ENCODE results near the gene OSTN. TPM values are rescaled to one million over a fixed set of nuclear protein-coding genes. Genes with fewer than 3 reads are reported as not detected.
A peak's percentile ranks its signal among the peaks of the same experiment; 100 is the strongest.
"Not testable (repeated sequence)": the region's sequence is repeated elsewhere in the genome, so short reads cannot be mapped to it uniquely, and the experiment has no call there.

Gene OSTN
- polyA plus RNA-seq (2014; cell fraction: cytosol; rRNA removed): not detected in 2 replicates
- not detected in 2 replicates for polyA plus RNA-seq (2014; cell fraction: nucleus; rRNA removed)

- no peak for DNase-seq (ENCODE audit: low spot score)
Measured at GRCh38 chr3:191198932-191199331, at the start of gene OSTN. Gene OSTN, plus strand, starts transcription at chr3:191199241. Its CDS starts 13,292 bp downstream, at chr3:191212533.

DNA sequence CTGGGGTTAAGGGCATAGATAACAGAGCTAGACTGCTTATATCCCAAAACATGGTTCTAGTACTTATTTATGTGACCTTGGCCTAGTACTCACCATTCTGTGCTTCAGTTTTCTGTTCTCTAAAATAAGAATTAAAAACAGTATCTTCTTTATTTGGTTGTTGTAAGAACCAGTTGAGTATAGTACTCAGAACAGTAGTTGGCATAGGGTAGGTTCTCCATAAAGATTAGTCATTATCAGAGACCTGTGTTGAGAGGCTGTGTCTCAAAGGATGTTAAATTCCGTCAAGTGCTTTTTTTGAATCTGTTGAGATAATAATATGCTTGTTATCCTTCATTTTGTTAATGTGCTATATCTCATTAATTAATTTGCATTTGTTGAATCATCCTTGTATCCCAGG lies 47.4 kb upstream of the OSTN start:
- no peak for DNase-seq (ENCODE audit: low spot score)

DNA sequence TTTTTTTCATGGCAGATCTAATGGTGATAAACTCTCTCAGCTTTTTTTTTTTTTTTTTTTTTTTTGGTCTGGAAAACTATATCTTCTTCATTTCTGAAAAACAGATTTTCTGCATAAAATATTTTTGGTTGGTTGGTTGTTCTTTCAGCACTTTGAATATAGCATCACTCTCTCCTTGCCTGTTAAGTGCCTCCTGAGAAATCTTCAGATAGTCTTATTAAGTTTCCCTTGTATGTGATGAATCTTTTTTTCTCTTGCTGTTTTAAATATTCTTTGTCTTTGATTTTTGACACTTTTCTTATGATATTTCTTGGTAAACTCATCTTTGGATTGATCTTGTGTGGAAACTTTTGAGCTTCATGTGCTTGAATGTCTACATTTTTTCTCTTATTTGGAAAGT lies 44.2 kb upstream of the OSTN start:
- DNase-seq (ENCODE audit: low spot score): no peak

GRCh38 chr3:191158247-191158646 lies 40.8 kb upstream of the OSTN start:
- no peak for DNase-seq (ENCODE audit: low spot score)

GRCh38 chr3:191158815-191159214 lies 40.2 kb upstream of the OSTN start:
- DNase-seq (ENCODE audit: low spot score): no peak

DNA sequence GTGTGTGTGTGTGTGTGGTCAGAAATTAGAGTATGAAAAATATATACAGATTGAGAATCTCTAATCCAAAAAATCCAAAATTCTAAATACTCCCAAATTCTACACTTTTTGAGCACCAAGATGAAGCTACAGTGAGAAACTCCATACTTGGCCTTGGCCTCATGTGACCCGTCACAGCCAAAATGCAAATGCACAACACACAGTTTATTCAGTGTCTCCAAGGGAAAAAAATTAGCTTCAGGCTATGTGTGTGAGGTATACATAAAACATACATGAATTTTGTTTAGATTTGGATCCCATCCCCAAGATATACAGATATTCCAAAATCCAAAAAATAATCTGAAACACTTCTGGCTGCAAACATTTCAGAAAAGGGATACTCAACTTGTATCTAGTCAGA lies 33.2 kb upstream of the OSTN start:
- DNase-seq (ENCODE audit: low spot score): no peak

- no peak for DNase-seq (ENCODE audit: low spot score)
Measured at GRCh38 chr3:191166368-191166767, 32.7 kb upstream of the OSTN start.

DNA sequence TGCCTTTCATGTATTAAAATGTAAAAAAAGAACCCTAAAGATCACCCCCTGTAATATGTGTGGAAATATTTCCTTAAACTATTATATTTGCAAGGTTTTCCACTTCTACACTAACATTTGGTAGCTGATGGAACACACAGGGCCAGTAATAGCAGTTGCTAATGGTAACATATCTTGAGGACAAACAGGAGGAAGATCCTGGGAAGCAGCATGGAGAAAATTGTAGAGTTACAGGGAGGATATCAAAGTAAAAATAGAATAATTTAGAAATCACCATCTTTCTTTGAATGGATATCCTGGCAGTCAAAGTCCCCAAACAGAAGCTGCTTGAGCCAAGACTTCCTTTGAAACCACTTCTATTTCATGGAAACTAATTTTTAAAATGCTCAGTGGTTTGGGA lies 29.5 kb upstream of the OSTN start:
- no peak for DNase-seq (ENCODE audit: low spot score)

DNA sequence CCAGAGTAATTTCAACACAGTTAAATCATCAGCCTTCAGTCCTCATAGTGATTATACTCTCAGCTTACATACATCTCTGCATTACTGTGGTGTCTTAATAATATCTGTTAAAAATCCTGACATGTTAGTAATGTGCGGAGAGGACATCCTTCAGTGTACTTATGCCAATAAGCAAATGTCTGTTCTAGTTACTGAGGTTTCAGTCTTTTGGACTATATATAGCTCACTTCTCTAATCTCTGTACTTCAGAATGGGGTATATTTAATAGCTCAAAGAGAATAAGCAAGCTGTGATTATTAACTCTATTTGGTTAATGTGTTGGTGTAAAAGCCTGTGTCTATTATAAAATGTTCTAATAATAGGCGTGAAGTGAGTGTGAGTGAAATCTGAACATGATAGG lies 28.9 kb upstream of the OSTN start:
- no peak for DNase-seq (ENCODE audit: low spot score)

- DNase-seq (ENCODE audit: low spot score): no peak
Measured at GRCh38 chr3:191175102-191175501, 23.9 kb upstream of the OSTN start.

DNA sequence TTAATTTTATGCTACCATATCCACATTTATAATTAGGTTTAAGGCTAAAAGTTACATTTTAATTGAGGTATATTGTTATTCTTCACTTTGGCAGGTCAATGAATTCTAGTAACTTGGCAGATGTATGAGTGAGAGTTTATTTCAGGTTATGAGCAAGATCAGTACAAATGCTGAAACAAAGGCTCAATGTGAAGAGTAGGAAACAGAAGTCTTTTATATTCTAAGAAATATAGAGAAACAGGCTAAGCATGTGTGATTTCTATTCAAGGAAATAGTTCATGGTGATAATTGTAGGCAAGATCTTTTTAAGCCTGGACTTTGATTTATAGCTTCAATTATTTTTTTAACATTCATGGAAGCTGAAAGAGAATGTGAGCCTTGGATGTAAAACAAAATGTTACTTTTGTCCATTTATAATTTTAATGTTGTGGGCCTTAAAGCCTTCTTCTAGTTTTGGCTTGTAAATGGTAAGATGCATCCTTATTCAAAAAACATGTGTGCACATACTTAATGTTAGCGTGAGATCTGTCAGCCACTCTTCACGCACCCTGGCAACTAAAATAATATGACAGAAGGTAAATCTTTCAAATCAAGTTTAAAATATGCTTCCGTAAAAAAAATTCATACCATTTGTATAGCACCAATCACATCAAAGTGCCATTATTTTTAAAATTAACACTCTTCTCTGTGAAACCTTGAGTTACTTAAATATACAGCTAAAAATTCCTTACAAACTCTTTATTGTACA lies 22.8 kb upstream of the OSTN start:
- no peak for DNase-seq (ENCODE audit: low spot score)

DNA sequence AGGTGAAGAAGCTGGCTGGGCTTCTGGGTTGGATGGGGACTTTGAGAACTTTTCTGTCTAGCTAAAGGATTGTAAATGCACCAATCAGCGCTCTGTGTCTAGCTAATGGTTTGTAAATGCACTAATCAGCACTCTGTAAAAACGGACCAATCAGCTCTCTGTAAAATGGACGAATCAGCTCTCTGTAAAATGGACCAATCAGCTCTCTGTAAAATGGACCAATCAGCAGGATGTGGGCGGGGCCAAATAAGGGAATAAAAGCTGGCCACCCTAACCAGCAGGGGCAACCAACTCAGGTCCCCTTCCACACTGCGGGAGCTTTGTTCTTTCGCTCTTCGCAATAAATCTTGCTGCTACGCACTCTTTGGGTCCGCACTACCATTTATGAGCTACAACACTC lies 13.7 kb upstream of the OSTN start:
- not testable (repeated sequence) for DNase-seq (ENCODE audit: low spot score)

GRCh38 chr3:191188246-191188645 lies 10.8 kb upstream of the OSTN start:
- DNase-seq (ENCODE audit: low spot score): not testable (repeated sequence)

GRCh38 chr3:191192270-191192669 lies 6.8 kb upstream of the OSTN start:
- not testable (repeated sequence) for DNase-seq (ENCODE audit: low spot score)

DNA sequence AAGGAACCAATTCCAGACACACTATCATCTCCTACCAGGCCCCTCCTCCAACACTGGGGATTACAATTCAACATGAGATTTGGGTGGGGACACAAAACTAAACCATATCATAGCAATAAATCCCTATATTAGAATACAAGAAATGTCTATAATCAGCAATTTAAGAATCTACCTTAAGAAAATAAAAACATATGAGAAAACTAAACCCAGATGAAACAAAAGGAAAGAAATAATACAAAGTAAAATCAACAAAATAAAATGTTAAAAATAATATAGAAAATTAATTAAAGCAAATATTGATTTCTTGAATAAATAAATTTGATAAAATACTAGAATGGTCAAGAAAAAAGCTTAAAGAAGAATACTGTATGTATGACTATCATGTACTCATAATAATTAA lies 6.1 kb upstream of the OSTN start:
- no peak for DNase-seq (ENCODE audit: low spot score)

GRCh38 chr3:191197761-191198306 lies 1.2 kb upstream of the OSTN start:
- no peak for DNase-seq (ENCODE audit: low spot score)

DNA sequence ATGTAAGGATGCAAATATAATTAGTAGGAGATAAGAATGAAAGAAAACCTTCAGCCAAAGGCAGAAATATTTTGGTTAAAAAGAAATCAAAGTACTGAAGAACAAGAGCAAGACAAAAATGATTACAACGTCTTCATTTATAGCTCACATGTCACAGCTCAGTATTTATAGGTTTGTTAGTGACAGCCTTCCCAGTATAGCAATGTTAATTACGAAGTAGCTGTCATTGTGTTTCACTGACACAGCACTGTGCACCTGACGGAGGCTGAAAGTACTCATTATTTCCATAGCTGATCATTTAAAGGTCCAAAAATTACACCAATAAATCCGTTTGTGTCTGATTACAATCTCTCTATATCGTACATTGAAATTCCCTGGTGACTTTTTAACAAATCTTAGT lies 561 bp upstream of the OSTN start:
- DNase-seq (ENCODE audit: low spot score): no peak

DNA sequence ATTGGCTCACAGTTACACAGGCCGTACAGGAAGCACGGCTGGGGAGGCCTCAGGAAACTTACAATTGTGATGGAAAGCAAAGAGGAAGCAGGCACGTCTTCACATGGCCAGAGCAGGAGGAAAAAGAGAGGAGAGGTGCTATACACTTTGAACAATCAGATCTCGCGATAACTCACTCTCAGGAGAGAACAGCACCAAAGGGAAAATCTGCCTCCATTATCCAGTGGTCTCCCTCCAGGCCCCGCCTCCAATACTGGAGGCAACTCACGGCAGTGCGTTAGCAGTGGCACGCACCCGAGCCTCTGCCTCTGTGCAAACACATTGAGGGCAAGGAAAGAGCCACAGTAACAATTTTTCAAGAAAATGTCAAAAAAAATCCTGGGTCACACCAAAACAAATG lies 11.0 kb downstream of the OSTN start:
- peak; percentile 22 for DNase-seq (ENCODE audit: low spot score)

DNA sequence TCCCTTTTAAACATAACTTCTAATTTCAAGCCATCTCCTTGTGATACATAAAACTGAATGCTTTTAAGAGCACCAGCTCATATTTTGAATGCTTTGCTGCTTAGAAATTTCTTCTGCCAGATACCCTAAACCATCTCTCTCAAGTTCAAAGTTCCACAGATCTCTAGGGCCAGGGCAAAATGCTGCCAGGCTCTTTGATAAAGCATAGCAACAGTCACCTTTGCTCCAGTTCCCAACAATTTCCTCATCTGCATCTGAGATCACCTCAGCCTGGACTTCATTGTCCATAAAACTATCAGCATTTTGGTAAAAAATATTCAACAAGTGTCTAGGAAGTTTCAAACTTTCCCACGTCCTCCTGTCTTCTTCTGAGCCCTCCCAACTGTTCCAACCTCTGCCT lies 17.5 kb downstream of the OSTN start:
- no peak for DNase-seq (ENCODE audit: low spot score)

- no peak for DNase-seq (ENCODE audit: low spot score)
Measured at GRCh38 chr3:191217301-191217700, 18.3 kb downstream of the OSTN start.

GRCh38 chr3:191220908-191221307 lies 21.9 kb downstream of the OSTN start:
- no peak for DNase-seq (ENCODE audit: low spot score)

GRCh38 chr3:191221638-191222037 lies 22.6 kb downstream of the OSTN start:
- DNase-seq (ENCODE audit: low spot score): no peak

GRCh38 chr3:191227541-191227940 lies 28.5 kb downstream of the OSTN start:
- DNase-seq (ENCODE audit: low spot score): no peak

Data from SK-N-DZ (cell line).